SK-N-SH (cell line): Measurements from ENCODE around the gene AMT. TPM values are rescaled to one million over a fixed set of nuclear protein-coding genes. Genes with fewer than 3 reads are reported as not detected.
A peak's percentile ranks its signal among the peaks of the same experiment; 100 is the strongest.

Experiments
- CHD2 ChIP-seq: fragments of 150-350 bp; IDR thresholded peaks from 2 replicates; pipeline ENCODE4 v1.6.1; 2018; ENCODE audit warnings: low read length; ENCODE audit not compliant: partially characterized antibody
- ELF1 ChIP-seq: IDR thresholded peaks from 2 replicates; pipeline ENCODE4 v1.4.0; 2012
- EP300 ChIP-seq, 2 experiments: IDR thresholded peaks; 2 replicates each; pipeline versions ENCODE4 v1.4.0 to v1.6.1; 2012; ENCODE audit warnings: borderline replicate concordance in 1 of 2, low read depth in 1 of 2, low read length in 1 of 2
- EZH2phosphoT487 ChIP-seq: fragments of 200-600 bp; sonication (generic); IDR thresholded peaks from 2 replicates; pipeline ENCODE4 v1.6.1; 2017; ENCODE audit warnings: low read depth, mixed run types, mild to moderate bottlenecking, antibody characterized with exemption, moderate library complexity, borderline replicate concordance
- FOXJ3 ChIP-seq: sonication (generic); formaldehyde crosslinking; IDR thresholded peaks from 2 replicates; pipeline ENCODE4 v1.5.1; 2020; ENCODE audit warnings: mild to moderate bottlenecking, missing genetic modification reagents
- FOXM1 ChIP-seq: IDR thresholded peaks from 2 replicates; pipeline ENCODE4 v1.4.0; 2012; ENCODE audit warnings: low read depth, mild to moderate bottlenecking
- GABPA ChIP-seq: IDR thresholded peaks from 2 replicates; pipeline ENCODE4 v1.4.0; 2012; ENCODE audit warnings: low read depth, mild to moderate bottlenecking
- IRF3 ChIP-seq: fragments of 150-350 bp; IDR thresholded peaks from 2 replicates; pipeline ENCODE4 v1.6.1; 2016; ENCODE audit warnings: mild to moderate bottlenecking, low read depth, low read length
- NFIC ChIP-seq: IDR thresholded peaks from 2 replicates; pipeline ENCODE4 v1.4.0; 2012; ENCODE audit warnings: borderline replicate concordance
- POLR2AphosphoS5 ChIP-seq: IDR thresholded peaks from 2 replicates; pipeline ENCODE4 v1.6.1; 2012; ENCODE audit warnings: low read depth, low read length
- RAD21 ChIP-seq: IDR thresholded peaks from 2 replicates; pipeline ENCODE4 v1.6.1; 2012; ENCODE audit warnings: mild to moderate bottlenecking, low read length
- RCOR1 ChIP-seq: fragments of 150-350 bp; IDR thresholded peaks from 2 replicates; pipeline ENCODE4 v1.6.1; 2017; ENCODE audit warnings: antibody characterized with exemption, low read length
- RXRA ChIP-seq: IDR thresholded peaks from 2 replicates; pipeline ENCODE4 v1.4.0; 2012; ENCODE audit warnings: low read depth, mild to moderate bottlenecking, borderline replicate concordance
- SIN3A ChIP-seq: IDR thresholded peaks from 2 replicates; pipeline ENCODE4 v1.6.1; 2012; ENCODE audit warnings: low read depth, mild to moderate bottlenecking, low read length, moderate library complexity, borderline replicate concordance
- TAF1 ChIP-seq: IDR thresholded peaks from 2 replicates; pipeline ENCODE4 v1.6.1; 2012; ENCODE audit warnings: low read depth, mild to moderate bottlenecking, low read length, moderate library complexity, borderline replicate concordance
- TCF12 ChIP-seq: IDR thresholded peaks from 2 replicates; pipeline ENCODE4 v1.4.0; 2012
- TEAD4 ChIP-seq: IDR thresholded peaks from 2 replicates; pipeline ENCODE4 v1.4.0; 2012; ENCODE audit warnings: mild to moderate bottlenecking, borderline replicate concordance; ENCODE audit not compliant: insufficient read depth
- YY1 ChIP-seq: IDR thresholded peaks from 2 replicates; pipeline ENCODE4 v1.4.0; 2012; ENCODE audit warnings: low read depth, mild to moderate bottlenecking
- polyA plus RNA-seq, 3 experiments: library from polyadenylated mRNA; depleted of rRNA; stranded (reverse); fragments of >200 nt; gene quantifications; 2 replicates each; pipeline ENCODE4 v1.2.3, GENCODE V29; 2012
- TF ChIP-seq, protein P1 (sequence below): fragments of 200-600 bp; sonication (generic); IDR thresholded peaks from 2 replicates; pipeline ENCODE4 v1.6.1; 2017; ENCODE audit warnings: antibody characterized with exemption, mild to moderate bottlenecking, moderate library complexity
- TF ChIP-seq, protein P2 (sequence below): IDR thresholded peaks from 2 replicates; pipeline ENCODE4 v1.4.0; 2012; ENCODE audit warnings: low read depth
- TF ChIP-seq, protein P3 (sequence below): IDR thresholded peaks from 2 replicates; pipeline ENCODE4; 2012
- TF ChIP-seq, protein P4 (sequence below): IDR thresholded peaks from 2 replicates; pipeline ENCODE4 v1.4.0; 2012; ENCODE audit warnings: low read depth, borderline replicate concordance
- TF ChIP-seq, protein P5 (sequence below): fragments of 150-350 bp; IDR thresholded peaks from 2 replicates; pipeline ENCODE4 v1.6.1; 2017; ENCODE audit warnings: antibody characterized with exemption, low read length, low read depth, borderline replicate concordance

The AMT gene
- polyA plus RNA-seq, 1 of the 3 experiments (the other 2 are of a cell fraction): 17.6 TPM

DNA sequence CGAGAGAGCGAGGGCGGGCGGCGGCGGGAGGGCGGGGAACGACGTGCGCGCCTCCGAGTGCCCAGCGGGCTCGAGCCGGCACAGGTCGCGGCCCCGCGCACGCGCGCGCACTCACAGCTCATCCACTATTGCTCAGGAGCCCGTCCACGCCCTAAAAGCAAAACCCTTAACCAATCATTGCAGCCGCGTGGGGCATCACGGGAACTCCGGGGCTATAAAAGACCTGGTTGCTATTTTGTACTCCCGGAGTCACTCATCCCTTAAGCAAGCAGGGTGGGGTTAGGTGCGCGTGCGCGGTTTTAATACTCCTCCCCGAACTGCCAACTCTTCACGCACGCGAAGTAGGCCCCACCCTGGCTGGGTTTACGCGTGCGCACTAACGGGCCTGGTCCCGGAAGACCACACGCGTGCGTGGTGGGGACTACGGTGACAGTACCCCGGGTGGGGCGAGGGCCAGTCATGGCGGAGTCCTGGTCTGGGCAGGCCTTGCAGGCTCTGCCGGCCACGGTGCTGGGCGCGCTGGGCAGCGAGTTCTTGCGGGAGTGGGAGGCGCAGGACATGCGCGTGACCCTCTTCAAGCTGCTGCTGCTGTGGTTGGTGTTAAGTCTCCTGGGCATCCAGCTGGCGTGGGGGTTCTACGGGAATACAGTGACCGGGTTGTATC lies 10.2 kb downstream of the AMT start, which contains the start of the genes RHOA and TCTA (continued):
- TF ChIP-seq, protein P1, sequence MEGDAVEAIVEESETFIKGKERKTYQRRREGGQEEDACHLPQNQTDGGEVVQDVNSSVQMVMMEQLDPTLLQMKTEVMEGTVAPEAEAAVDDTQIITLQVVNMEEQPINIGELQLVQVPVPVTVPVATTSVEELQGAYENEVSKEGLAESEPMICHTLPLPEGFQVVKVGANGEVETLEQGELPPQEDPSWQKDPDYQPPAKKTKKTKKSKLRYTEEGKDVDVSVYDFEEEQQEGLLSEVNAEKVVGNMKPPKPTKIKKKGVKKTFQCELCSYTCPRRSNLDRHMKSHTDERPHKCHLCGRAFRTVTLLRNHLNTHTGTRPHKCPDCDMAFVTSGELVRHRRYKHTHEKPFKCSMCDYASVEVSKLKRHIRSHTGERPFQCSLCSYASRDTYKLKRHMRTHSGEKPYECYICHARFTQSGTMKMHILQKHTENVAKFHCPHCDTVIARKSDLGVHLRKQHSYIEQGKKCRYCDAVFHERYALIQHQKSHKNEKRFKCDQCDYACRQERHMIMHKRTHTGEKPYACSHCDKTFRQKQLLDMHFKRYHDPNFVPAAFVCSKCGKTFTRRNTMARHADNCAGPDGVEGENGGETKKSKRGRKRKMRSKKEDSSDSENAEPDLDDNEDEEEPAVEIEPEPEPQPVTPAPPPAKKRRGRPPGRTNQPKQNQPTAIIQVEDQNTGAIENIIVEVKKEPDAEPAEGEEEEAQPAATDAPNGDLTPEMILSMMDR: no peak
- TF ChIP-seq RAD21: no peak
- no peak for TF ChIP-seq EP300 (IDR thresholded peaks at IDR 0.05; ENCODE audit: borderline replicate concordance in 1 of 2, low read depth in 1 of 2, low read length in 1 of 2)
- TF ChIP-seq EZH2phosphoT487: no peak
- TF ChIP-seq, protein P2, sequence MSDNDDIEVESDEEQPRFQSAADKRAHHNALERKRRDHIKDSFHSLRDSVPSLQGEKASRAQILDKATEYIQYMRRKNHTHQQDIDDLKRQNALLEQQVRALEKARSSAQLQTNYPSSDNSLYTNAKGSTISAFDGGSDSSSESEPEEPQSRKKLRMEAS: peak; percentile 83
- TF ChIP-seq IRF3: no peak
- TF ChIP-seq, protein P3, sequence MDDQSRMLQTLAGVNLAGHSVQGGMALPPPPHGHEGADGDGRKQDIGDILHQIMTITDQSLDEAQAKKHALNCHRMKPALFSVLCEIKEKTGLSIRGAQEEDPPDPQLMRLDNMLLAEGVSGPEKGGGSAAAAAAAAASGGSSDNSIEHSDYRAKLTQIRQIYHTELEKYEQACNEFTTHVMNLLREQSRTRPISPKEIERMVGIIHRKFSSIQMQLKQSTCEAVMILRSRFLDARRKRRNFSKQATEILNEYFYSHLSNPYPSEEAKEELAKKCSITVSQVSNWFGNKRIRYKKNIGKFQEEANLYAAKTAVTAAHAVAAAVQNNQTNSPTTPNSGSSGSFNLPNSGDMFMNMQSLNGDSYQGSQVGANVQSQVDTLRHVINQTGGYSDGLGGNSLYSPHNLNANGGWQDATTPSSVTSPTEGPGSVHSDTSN: peak; percentile 52; the same call in 1 of the 2 replicates
- no peak; the same call in 1 of the 2 replicates for TF ChIP-seq RCOR1
- TF ChIP-seq NFIC: no peak
- peak; percentile 80 for TF ChIP-seq ELF1
- TF ChIP-seq, protein P4, sequence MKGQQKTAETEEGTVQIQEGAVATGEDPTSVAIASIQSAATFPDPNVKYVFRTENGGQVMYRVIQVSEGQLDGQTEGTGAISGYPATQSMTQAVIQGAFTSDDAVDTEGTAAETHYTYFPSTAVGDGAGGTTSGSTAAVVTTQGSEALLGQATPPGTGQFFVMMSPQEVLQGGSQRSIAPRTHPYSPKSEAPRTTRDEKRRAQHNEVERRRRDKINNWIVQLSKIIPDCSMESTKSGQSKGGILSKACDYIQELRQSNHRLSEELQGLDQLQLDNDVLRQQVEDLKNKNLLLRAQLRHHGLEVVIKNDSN: no peak
- TF ChIP-seq FOXJ3: no peak
- peak; percentile 98 for TF ChIP-seq POLR2AphosphoS5
- no peak for TF ChIP-seq FOXM1
- TF ChIP-seq RXRA: no peak
- TF ChIP-seq TCF12: no peak
- TF ChIP-seq, protein P5, sequence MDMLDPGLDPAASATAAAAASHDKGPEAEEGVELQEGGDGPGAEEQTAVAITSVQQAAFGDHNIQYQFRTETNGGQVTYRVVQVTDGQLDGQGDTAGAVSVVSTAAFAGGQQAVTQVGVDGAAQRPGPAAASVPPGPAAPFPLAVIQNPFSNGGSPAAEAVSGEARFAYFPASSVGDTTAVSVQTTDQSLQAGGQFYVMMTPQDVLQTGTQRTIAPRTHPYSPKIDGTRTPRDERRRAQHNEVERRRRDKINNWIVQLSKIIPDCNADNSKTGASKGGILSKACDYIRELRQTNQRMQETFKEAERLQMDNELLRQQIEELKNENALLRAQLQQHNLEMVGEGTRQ: no peak
- no peak for TF ChIP-seq TEAD4
- peak; percentile 68 for TF ChIP-seq TAF1
- TF ChIP-seq SIN3A: peak; percentile 78
- TF ChIP-seq CHD2: peak; percentile 47
- TF ChIP-seq GABPA: no peak
- peak; percentile 87 for TF ChIP-seq YY1
